GM19043 (cell line): Measurements from ENCODE around the gene LCN1.
"Not testable (repeated sequence)": the region's sequence is repeated elsewhere in the genome, so short reads cannot be mapped to it uniquely, and the experiment has no call there.

ENCODE experiments used
- ATAC-seq: cut with Tn5 transposase; IDR thresholded peaks from one replicate; pipeline ENCODE4 v1.9.1; 2021; ENCODE audit warnings: low read depth; ENCODE audit not compliant: unreplicated experiment

LCN1 gene

GRCh38 chr9:135504262-135505243 lies 16.7 kb upstream of the LCN1 start:
- no peak for ATAC-seq

DNA sequence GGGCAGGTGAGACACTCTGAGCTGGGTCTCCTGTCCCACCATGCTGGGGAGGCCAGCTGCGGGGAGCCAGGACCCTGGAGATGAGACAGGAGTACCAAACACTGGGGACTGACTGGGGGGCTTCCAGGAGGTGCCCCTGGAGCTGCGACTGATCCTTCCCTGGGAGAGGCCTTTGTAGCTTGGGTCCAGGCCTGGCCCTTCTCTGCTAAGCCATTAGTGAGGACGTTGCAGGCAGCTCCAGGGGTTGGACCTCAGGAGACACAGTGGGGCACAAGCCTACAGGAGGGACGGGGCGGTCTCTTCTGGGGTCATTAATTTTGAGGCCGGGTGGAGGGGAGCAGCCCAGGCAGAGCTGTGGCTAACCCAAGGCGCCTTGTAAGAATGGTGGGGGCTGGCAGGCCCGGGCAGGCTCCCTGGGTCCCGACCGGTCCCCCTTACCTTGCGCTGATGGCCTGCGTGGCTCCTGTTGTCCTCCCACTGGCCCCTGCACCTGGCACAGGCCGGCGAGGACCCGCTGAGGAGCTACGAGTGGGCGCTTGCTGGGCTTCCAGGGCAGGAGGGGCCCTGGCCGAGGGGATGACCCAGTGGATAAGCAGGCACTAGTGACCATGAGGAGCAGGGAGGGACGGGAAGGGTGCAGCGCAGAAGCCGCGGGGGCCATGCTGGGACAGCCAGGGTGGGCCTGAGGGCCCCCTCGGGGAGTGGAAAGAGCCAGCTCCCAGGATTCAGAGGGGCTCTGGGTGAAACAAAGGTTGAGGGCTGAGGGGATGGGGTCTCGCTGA lies 15.6 kb upstream of the LCN1 start:
- no peak for ATAC-seq

DNA sequence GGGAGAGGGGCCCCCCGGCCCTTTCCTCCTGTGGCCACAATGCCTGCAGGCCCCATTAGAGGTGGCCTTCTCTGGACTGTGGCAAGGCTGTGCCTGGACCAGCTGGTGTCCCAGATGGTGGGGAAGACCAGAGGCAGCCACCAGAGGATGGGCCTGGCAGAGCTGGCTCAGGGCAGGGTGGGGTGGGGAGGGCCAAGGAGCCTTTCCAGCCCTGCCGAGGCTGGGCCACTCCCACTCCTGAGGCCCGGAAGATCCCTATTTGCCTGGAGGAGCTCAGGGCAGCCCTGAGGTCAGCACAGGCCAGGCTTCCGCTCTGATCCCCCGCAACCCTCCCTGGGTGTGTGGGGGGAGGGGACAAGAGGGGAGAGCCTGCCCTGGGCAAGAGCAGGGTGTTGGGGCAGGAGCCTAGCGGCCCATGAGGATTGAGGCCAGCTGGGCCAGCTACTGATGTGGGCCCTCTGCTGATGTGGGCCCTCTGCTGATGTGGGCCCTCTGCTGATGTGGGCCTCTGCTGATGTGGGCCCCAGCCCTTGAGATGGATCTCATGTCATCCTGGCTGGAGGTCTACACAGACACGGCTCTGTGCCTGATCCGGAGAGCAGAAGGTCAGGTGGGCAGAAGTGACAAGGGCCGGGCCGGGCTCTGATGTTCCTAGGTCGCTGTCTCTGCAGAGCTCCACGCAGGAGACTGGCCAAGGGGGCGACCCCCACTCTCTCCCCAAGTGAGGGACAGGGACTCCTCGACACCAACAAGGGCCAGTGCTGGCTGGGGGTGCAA lies 14.7 kb upstream of the LCN1 start:
- no peak for ATAC-seq

- ATAC-seq, result no peak
Measured at GRCh38 chr9:135507104-135508035, 13.9 kb upstream of the LCN1 start.

DNA sequence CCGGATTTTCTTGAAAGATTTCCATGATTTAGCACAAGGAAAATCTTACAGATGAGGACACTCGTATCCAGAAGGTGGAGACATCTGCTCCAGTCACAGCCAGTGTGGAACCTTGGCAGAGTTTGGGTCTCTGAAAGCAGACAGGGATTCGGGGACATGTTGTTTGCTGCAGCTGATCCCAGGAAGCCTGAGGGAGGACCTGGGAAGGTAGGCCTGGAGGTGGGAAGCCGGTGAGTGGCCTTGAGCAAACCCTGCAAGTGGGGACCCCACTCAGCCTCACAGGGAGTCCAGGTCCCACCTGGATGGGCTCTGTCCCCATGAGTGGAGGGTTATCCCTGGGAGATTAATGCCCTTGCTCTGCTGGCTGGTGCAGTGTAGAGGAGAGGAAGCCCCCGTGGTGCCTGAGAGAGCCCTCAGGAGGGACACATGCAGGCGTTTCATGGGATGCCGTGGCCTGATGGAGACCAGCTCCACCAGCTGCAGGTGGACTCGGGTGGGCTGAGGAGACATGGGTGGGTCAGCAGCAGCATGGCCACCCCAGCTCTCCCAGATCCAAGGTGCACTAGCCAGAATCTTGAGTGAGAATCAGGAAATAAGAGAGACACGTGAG lies 12.9 kb upstream of the LCN1 start:
- ATAC-seq, result no peak

GRCh38 chr9:135509458-135509857 lies 11.8 kb upstream of the LCN1 start:
- no peak for ATAC-seq

GRCh38 chr9:135512241-135512603 lies 9.0 kb upstream of the LCN1 start:
- no peak for ATAC-seq

DNA sequence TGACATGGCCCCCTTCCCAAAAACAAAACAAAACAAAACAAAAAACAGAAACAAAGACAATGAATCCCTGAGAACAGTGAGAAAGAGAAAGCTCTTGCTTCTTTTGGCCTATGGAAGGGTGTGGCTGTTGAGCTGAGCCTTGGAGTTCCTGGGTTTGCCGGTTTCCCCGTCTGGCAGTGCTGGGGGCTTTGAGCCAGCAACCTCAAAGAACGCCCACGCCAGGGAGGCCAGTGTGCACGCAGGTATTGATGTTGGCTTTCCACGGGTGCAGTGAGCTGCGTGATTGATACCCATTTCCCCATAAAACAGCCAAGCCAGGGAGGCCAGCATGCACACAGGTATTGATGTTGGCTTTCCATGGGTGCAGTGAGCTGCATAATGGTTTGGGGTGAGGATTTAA lies 8.3 kb upstream of the LCN1 start:
- ATAC-seq, result no peak

- no peak for ATAC-seq
Measured at GRCh38 chr9:135513351-135513846, 7.8 kb upstream of the LCN1 start.

DNA sequence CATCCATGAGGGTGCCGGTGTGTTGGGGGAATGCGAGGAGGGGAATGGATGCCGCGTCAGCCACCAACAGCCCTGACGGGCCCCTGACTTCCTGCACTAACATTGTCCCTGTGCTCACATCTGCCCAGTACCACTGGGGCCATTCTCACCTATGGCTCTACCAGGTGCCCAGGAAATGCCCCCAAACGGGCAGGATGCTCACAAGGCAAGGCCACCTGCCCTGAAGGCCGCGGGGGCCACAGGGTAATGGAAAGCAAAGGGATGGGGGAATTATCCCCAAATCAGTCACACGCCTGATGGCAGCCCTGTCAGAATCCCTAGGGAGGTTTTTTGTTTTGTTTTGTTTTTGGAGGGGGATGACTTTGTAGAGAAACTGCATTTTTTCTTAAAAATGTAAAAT lies 7.3 kb upstream of the LCN1 start:
- not testable (repeated sequence) for ATAC-seq

- no peak for ATAC-seq
Measured at GRCh38 chr9:135514342-135515082, 6.7 kb upstream of the LCN1 start.

GRCh38 chr9:135515083-135515951 lies 5.9 kb upstream of the LCN1 start:
- ATAC-seq, result no peak

DNA sequence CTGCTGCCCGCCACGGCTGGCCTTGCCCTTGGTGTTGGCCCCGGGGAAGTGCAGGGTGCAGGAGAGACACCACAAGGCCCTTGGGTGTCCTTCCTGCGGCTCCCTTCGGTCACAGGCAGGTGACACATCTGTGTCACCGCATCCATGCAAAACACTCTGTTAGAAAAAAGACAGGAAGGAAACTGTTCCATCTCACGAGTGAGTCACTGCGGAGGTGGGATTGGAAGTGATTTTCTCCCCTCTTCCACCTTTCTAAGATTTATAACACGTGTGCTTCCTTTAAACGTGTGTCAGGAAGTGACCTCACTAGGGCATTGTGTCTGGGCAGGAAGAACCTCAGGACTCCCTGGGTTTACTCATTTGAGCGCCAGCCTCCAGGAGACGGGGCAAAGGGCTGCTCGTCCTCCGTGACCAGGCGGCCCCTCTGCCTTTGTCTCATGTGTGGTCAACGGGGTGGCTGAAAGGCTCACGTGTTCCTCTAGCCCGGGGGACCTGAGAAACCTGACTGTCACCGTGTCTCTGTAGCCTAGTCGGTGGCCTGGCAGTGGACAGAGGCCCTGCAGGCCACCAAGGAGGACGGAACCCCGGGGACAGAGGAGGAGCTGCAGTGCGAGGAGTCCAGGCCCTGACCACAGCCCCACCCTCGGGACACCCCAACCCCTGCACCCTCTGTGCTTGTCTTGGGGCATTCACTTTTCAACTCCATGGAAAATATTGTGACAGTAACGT lies 4.9 kb upstream of the LCN1 start:
- no peak for ATAC-seq

GRCh38 chr9:135517407-135517822 lies 3.8 kb upstream of the LCN1 start:
- ATAC-seq, result no peak

DNA sequence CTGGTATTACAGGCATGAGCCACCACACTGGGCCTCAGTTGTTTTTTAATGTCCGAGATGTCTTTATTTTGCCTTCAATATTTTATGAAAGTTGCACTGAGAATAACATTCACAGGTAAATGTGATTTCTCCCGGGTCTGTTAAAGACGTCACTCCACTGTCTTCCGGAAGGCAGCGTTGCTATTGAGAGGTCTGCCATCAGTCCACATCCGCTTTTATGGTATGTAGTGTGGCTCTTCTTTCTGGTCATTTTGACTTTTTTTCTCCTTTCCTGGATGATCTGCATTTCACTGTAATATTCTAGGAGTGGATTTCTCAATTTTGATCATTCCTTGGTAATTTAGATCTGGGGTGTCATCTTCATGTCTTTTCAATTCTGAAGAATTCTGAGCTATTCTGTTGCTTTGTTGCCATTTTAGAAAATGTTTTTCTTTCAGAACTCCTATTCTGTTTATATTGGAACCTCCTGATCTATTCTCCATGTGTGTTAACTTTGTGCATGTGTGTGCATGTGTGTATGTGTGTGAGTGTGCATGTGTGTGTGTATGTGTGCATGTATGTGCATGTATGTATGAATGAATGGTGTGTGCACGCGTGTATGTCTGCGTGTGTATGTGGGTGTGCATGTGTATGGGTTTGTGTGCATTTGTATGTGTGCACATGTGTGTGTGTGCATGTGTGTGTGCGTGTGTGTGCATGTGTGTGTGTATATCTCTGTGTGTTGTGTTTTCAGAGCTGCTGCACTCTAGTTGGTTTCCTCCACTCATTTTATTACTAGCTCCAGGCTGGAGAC lies 1.9 kb upstream of the LCN1 start:
- no peak for ATAC-seq

- no peak for ATAC-seq
Measured at GRCh38 chr9:135521608-135522095, 412 bp downstream of the LCN1 start.
